GM21717 (cell line): Measurements from ENCODE around the gene CATSPERD.
"Not testable (repeated sequence)": the region's sequence is repeated elsewhere in the genome, so short reads cannot be mapped to it uniquely, and the experiment has no call there.

Experiments used
- ATAC-seq: cut with Tn5 transposase; IDR thresholded peaks from one replicate; pipeline ENCODE4 v1.9.1; 2021; ENCODE audit warnings: mild to moderate bottlenecking, moderate library complexity; ENCODE audit not compliant: unreplicated experiment

The CATSPERD gene

DNA sequence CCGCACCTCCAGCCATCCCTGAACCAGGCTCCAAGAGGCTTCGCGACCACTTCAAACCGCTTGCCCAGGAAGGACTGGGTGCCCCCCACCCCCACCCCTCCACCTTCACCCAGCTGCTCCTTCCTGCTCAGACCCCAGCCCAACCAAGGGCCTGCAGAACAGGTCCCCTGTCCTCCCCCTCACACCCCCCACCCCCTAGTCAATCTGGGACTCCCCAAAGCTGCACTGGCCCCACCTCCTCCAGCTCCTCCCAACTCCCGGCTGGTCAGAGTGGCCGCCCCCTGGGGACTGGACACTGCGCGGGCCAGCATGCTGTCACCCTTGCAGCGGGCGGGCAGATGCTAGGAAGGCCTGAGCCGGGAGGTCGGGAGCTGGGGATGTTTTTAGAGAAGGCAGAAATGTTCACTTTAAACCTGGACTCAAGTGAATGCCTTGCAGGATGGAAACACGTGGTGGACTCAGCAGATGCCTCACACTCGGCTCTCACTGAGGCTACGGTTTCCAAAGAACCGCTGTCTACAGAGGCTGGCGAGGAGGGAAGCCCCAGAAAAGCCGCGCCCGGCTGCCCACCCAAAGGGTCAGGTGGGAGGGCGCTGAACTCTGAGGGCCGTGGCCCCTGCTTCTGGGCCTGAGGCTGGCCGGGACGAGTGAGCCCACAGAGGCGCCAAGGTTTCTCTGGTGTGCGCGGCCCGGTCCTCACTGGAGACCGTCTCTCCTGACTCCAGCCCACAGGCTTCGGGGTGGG is 22.4 kb upstream of the CATSPERD start:
- no peak for ATAC-seq

DNA sequence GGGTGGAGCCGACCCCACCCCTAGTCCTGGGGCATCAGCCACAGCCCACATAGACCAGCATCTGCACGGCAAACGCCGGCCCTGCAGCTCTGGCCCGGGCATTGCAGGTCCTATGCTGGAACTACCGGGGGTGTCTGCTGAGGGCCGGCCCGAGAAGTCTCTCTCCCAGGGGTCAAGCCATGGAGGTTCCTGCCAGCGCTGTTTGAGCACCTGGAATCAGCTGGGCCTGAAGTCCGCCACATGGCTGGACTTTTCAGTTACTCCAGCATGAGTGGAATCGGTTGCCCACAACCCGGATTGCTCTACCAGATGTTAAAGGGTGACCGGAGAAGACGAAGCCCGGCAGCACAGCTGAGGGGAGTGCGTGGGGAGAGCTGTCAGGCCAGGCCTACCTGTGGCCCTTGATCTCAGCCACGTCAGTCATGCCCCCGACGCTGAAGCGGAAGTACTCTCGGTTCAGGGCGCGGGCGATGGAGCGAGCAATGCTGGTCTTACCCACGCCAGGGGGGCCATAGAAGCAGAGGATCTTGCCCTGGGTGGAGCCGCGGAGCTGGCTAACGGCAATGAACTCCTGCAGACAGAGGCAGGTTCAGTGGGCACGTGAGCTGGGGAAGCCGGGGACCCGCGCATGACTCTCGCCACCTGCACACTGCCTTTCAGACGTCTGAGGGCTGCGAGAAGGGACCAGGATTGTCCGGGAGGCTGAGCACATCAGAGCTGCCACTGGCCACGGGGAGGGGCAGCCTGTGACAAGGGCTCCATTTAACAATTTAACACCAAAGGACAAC is 21.6 kb upstream of the CATSPERD start:
- ATAC-seq = no peak

DNA sequence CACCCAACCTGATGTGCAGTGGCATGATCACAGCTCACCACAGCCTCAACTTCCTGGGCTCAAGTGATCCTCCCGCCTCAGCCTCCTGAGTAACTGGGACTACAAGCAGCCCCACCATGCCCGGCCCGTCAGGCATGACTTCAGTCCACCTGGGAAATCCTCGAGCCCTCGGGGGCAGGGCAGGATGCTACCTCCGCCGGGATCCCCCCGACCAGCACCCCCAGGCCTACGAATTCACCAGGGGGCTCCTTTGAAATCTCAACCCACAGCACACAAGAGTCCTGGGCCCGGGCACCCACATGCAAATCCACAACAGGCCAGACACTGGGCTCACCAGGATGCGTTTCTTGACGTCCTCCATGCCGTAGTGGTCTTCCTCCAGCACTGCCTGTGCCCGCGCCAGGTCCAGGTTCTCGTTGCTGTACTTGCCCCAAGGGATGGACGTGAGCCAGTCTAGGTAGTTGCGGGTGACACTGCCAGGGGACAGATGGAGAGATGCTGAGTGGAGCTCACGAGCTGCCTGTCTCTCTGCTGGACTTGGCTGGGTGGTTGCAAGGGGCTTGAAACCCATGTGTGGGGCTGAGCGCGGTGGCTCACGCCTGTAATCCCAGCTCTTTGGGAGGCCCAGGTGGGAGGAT is 19.9 kb upstream of the CATSPERD start:
- ATAC-seq = no peak

DNA sequence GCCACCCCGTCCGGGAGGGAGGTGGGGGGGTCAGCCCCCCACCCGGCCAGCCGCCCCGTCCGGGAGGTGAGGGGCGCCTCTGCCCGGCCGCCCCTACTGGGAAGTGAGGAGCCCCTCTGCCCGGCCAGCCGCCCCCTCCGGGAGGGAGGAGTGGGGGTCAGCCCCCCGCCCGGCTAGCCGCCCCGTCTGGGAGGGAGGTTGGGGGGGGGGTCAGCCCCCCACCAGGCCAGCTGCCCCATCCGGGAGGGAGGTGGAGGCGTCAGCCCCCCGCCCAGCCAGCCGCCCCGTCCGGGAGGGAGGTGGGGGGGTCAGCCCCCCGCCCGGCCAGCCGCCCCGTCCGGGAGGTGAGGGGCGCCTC is 18.4 kb upstream of the CATSPERD start:
- not testable (repeated sequence) for ATAC-seq

DNA sequence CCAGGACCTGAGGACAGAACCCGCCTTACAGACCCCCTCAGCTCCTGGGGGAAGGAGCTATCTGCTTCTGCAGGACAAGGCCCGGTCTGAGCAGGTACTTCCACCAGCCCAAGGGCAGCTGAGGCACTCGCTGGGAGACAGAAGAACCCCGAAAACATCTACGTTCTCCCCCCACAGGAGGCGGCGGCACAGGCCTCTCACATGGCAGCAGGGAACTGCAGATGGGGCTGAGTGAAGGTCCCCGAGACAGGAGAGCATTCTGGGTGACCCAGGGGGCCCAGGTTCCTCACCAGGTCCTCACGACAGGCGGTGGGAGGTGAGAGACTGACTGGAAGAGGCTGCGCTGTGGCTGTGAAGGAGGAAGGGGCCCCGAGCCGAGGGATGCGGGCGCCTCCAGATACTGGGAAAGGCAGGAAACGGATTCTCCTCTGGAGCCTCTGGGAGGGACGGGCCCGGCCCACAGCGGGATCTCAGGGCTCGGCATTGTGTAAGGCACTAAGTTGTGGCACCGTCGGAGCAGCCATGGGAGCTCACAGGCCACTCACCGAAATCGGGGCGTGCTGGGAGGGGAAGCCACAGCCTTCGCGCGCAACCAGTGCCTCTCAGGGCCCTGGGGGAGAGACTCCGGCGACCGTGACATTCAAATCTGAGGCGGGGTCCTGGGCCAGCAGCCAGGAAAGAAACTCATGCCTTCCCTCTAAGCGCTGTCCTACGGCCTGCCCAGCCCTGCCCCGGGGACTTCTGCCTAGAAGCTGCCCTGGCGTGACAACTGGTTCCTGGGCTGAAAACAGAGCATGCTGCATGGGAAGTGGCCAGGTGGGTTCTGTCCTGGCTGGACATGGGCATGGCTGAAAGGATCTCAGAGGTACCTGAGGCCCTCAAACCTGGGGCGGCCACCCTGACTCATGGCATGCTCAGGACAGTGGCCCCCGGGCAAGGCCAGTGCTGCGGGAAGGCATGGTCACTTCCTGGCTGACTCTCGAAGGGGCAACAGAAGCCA is 16.3 kb upstream of the CATSPERD start:
- ATAC-seq = no peak

DNA sequence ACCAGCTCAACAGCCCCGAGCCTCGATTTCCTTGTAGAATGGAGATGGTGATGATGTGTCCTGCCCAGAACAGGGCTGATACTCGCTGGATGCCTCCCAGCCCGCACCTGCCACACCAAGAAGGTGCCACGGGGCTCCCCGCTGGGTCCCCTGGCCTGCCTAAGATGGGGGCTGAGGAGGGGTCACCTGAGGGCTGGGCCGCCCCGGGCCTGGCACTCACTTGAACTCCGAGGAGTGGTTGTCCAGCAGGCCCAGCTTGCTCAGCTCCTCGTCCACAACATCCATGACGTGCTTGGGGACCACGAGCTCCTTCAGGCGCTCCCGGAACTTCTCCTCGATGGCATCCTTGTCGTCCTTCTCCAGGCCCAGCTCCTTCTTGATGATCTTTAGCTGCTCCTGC is 14.9 kb upstream of the CATSPERD start:
- ATAC-seq = no peak

DNA sequence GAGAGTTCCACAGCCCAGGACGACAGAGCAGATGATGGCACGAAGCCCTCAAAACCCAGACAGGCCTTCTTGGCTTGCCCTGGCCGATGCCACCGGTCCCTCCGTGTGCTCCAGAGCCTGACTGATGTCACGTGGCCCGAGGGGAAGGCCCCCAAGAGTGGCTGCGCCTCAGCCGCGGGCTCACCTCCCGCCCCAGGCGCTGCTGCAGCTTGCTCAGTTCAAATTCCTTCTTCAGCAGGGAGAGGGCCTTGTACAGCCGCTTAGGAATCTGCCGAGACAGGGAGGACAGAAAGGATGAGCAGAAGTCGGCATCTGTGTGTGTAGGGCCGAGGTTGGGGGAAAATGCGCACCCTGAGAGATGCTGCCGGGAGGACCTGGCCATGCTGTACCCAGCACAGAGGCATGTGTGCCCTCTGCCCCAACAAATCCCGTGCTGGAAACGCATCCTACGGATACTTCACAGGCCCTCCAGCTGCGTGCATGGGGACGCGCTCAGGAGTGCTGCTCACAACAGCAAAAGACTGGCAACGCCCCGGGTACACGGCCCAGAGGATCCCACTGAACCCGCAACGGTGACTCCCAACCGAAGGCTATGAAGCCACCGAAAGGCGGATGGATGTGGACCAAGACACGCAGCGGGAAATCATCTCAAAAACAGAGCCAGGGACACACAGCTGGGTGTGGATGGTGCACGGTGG is 13.4 kb upstream of the CATSPERD start:
- no peak for ATAC-seq

DNA sequence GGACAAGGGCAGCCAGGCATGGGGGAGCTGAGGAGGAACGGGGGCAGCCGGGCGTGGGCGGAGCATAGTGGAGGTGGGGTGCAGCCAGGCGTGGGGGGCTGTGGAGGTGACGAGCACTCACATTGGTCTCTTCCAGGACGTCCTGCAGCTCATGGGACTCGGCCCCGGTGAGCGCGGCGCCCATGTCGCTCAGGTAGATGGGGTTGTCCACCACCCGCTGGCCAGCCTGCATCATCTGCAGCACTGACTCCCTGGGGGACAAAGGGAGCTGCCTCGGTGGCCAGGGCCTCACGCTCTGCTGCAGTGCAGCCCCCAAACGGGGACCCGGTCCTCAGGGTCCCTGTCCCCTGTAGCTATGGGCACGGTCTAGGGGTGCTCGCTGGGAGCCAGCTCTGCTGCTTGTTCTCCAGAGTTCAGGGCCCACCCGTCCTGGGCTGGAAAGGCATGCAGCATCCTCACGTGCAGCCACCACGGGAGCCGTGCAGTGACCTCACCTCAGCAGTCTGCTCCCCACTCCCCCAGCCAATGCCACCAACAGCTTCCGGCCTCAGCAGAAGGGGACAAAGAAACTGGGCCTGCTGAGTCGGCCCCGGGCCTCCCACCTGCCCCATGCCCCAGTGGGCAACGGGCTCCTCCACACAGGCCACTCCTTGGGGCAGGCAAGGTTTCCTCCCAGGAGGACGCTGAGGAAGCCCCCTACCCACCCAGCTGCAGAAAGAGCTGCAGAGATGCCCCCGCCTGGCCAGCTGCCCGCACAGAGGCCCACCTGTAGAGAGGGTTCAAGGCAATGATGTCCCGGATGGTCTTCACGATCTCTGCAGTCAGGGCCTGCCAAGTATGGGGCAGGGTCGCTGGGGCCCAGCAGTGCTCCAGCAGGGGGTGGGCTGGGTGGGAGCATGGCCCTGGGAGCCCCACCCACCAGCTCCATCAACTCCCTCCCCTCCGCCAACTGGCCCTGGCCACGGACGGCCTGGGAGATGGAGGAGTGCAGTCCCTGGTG is 12.6 kb upstream of the CATSPERD start:
- ATAC-seq = no peak

DNA sequence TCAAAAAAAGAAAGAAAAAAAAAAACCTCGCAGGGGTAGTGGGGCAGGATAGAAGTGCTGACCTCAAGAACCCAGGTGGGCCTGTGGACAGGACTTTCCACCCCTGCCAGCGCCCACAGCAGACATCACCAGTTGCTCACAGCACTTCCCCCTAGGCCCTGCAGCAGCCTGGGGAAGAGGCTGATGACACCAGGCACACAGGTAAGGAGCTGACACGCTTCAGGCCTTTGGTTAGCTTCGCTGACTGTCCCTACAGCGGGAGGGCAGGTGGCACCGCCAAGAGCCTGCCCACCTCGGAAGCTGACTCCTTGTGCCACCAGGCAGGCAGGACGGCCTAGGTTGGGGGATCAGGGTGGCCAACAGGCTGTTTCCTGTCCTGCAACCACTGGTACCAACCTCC is 9.4 kb upstream of the CATSPERD start:
- ATAC-seq = no peak

DNA sequence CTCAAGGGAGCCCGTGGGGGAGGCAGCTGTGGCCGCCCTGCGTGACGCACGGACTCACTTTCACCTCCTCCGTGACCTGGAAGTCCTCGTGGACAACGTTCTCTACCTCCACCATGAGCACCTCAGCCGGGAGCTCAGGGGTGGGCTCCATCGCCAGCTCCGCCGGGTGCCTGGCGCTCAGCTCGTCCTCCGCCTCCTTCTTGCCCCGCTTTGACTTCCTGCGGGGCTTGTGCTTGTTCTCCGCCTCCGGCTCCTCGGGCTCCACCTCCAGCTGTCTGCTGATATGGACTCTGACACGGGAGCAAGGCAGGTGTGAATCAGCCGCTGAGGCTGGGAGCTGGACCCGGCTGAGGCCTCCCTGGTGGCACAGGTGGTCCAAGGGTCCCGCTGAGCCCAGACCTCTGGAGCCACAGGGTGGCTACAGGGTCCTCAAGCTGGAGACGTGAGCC is 8.7 kb upstream of the CATSPERD start:
- ATAC-seq = no peak

DNA sequence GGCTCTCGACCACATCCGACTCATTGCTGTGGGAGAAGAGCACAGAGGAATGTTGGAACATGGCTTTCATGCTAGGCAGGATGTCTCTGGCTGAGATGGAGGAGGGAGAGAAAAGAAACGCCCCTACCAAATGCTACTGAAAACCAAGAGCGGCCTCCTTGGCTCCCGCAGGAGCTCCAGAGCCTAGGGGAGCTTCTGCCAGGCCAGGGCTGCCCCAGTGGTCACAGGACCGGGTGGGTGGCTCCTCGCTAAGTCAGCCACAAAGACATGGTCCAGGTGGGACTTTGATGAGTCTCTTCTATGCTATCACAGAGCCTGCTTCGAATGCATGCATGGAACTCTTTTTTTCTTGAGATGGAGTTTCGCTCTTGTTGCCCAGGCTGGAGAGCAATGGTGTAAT is 7.2 kb upstream of the CATSPERD start:
- ATAC-seq = no peak

DNA sequence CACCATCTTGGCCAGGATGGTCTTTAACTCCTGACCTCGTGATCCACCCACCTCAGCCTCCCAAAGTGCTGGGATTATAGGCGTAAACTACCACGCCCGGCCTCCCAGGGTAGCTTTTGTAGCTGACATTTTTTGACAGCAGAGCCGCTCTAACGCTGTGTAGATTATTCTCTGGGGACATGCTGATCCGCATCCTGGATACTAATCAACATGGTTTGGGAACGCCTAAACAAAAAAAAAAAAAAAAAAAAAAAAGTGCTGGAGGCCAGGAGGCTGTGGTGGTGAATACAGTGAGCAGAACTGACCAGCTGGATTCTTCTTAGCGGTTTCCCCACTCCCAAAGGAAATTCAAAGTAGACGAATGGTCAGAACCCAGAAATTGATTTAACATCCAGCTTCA is 5.6 kb upstream of the CATSPERD start:
- no peak for ATAC-seq

DNA sequence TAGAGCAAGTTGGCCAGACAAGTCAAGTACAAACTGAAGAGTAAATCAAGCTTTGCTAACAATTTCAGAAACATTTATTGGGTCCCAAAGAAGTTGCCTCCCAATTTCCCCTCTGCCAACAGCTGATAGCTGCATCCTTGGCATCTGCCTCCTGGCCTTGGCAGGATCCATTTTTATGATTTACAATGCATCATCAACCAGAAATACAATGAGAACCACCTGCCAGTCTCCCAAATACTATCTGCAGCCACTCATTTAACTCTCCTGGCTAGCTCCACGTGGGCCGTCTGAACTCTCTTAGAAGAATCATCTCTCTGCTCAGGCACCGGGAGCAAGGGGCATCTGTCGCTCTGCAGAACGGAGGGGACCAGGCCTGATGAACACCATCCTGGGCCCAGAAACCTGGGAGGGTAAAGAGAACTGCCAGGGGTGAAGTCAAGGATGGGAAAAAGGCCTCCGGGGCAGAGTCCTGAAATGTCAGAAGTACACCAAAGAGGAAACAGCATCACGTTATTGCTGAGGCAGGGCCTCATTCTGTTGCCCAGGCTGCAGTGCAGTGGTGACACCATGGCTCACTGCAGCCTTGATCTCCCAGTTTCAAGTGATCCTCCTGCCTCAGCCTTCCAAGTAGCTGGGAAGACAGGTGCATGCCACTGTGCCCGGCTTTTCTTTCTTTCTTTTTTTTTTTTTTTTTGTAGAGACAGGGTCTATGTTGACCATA is 3.1 kb upstream of the CATSPERD start:
- no peak for ATAC-seq

DNA sequence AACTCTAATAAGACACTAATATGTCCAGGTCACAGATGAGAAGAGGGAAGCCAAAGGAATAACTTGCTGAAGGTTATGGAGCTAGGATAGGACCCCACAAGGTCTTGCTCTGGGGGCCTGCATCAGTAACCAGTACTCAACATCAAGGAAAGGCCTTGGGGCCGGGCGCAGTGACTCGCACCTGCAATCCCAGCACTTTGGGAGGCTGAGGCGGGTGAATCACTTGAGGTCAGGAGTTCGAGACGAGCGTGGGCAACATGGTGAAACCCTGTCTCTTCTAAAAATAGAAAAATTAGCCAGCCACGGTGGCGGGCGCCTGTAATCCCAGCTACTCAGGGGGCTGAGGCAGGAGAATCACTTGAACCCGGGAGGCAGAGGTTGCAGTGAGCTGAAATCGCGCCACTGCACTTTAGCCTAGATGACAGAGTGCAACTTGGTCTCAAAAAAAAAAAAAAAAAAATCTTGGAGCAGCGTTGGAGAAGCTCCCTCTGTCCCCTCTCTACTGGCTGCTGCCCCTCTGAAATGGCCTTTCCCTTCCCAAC is 2.3 kb upstream of the CATSPERD start:
- no peak for ATAC-seq

DNA sequence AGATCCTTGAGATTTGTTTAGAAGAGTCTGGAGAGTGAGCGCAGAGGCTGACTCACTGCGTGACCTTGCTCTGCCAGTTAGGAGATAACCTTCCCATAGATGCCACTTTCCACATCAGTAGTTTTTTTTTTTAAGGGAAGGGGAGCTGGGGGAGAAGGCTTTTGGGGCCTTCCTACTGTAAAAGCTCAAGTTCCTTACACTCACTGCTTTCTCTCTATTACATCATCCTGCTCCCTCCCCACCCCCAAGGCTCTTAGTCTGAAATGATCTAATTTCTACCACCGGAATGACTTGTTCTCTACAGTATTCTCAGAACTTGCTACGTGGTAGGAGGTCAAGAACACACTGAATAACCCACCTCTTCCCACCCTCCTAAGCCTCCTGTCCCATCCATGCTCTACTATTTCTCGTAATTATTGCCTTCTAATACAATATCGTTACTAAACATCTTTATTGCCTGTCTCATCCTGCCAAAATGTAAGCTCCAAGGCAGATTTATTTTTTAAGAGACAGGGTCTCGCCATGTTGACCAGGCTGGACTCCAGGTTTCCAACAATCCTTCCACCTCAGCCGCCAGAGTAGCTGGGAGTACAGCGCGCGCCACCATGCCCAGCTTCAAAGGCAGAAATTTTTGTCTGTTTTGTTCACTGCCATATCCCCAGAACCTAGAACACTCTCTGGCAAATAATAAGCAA is 1.7 kb upstream of the CATSPERD start:
- no peak for ATAC-seq

DNA sequence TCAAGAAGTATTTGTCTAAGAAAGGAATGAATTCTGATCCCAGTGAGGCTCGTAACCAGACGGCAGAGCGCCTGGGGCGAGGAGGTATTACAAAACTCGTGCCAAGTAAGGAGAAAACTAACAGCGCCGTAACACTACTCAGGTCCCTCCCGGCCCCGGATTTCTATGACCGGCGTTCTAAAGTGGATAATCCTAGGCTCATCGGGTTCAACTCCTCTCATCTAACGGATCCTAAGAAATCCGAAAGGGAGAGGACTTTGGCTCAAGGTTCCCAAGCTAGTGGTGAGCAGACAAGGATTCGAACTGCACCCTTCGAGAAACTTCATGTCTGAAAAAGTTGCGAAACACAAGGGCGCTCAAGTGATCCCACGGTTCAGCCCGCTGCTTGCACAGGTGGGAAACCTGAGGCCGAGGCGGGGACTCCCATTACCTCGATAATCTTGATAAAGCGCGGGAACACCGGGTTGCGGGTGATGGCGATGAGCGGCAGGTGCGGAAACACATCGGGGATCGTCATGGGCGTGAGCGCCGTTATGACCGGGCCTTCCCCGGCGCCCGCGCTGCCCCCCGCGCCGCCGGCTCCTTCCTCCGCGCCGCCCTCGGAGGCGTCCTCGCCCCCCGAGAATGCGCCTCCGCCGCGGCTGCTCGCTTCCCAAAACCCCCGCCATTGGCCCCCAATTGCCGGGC is 1.0 kb upstream of the CATSPERD start:
- no peak for ATAC-seq
